Left lung (tissue), 10 donors: ENCODE measurements around the gene CASP10. TPM values are rescaled to one million over a fixed set of nuclear protein-coding genes. Genes with fewer than 3 reads are reported as not detected.
A peak's percentile ranks its signal among the peaks of the same experiment; 100 is the strongest.

Source experiments
- ATAC-seq: fragments of 200-7000 bp; cut with Tn5 transposase; one replicate; pipeline ENCODE4 v1.9.1; 2020; ENCODE audit warnings: moderate library complexity
- DNase-seq, 4 donors: peaks; one replicate each; pipeline ENCODE4 v3.0.0-alpha.2; 2013 to 2020
- H3K27ac ChIP-seq, 2 donors: fragments of 200-600 bp; sonication (generic) in 1 of 2; one replicate each; pipeline versions ENCODE4 v1.5.0 to v1.8.0; 2020 to 2021
- H3K27me3 ChIP-seq, 2 donors: fragments of 200-600 bp; sonication (generic) in 1 of 2; one replicate each; pipeline versions ENCODE4 v1.5.0 to v1.8.0; 2020 to 2021
- H3K36me3 ChIP-seq, 2 donors: fragments of 200-600 bp; sonication (generic) in 1 of 2; one replicate each; pipeline versions ENCODE4 v1.5.0 to v1.8.0; 2020 to 2021
- H3K4me1 ChIP-seq, 2 donors: fragments of 200-600 bp; one replicate each; pipeline ENCODE4 v1.8.0; 2021
- H3K4me3 ChIP-seq, 2 donors: fragments of 200-600 bp; sonication (generic) in 1 of 2; one replicate each; pipeline versions ENCODE4 v1.5.0 to v1.8.0; 2020 to 2021; ENCODE audit warnings: mild to moderate bottlenecking in 1 of 2
- H3K9me3 ChIP-seq, 2 donors: fragments of 200-600 bp; sonication (generic) in 1 of 2; one replicate each; pipeline versions ENCODE4 v1.5.0 to v1.8.0; 2020 to 2021
- CTCF ChIP-seq, 2 donors: fragments of 200-600 bp; sonication (generic) in 1 of 2; IDR thresholded peaks; one replicate each; pipeline versions ENCODE4 v1.5.0 to v1.8.0; 2021; ENCODE audit warnings: antibody characterized with exemption in 2 of 2
- intact Hi-C, 2 donors: fragments of 100-400 bp; cut with DNase I; formaldehyde crosslinking; loops; one replicate each; pipeline versions ENCODE4 v1.11.2 to v1.14.2; 2022
- polyA plus RNA-seq, 6 donors: library from polyadenylated mRNA; unstranded; fragments of 120-200 nt; gene quantifications; one replicate each; pipeline ENCODE4 v1.2.1, GENCODE V29; 2013; ENCODE audit not compliant: insufficient read length in 6 of 6
- total RNA-seq, 2 donors: library from RNA; stranded (reverse); fragmentation: NEBNext Ultra II Directional; extraction: Animal tissue kit (Norgen Biotek cat#: 25700); gene quantifications; one replicate each; pipeline ENCODE4 v1.2.1, GENCODE V29; 2021
- donor health status: DM: no; HTN: yes; CAD: no.
- donor health status: DM: no; HTN: no; CAD: no.

CASP10 gene
- total and polyA plus RNA-seq, 8 donors, result 14.6 to 31.5 (median 17.8) TPM

DNA sequence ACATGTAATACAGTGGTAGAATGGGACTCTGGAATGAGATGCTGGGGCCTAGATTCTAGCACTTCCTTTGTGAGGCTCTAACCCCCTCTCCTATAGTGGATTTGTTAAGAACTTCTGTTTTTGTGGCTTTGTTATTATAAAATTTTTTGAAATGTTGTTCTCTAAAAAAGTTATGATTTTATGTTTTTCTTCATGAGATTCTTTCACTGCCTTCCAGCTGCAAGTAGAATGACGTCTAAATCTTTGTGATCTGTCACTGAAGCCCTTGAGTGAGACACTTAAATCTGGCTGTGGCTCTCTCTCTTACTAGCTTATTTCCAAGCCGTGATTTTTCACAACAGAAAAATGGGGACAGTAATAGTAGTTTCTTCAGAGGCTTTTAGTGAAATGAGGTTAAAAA lies 79.0 kb downstream of the CASP10 start:
- Histone ChIP-seq H3K36me3 (peaks cover 0 to 5% of the 10 kb centered on the region in 2 donors), H3K27me3 (no peaks in the 10 kb centered on the region), H3K9me3 (no peaks in the 10 kb centered on the region), H3K4me3 (peak overlapping the region in 1 of 2 donors; percentile 60), H3K4me1 (peaks cover 18 to 74% of the 10 kb centered on the region in 2 donors), H3K27ac (peak overlapping the region; percentile 95 to 99)
- intact Hi-C loops, result no loop called here
- TF ChIP-seq CTCF (IDR thresholded peaks at IDR 0.05), result no peak
- no peak for ATAC-seq
- no peak for DNase-seq

- intact Hi-C loops, result no loop called here
- ATAC-seq (no peak), DNase-seq (no peak)
- TF ChIP-seq CTCF (IDR thresholded peaks at IDR 0.05), result no peak
- no peak overlapping the region for H3K4me3 ChIP-seq
- no peak overlapping the region for H3K27ac ChIP-seq
- H3K4me1 ChIP-seq, result peaks cover 18 to 66% of the 10 kb centered on the region in 2 donors
- no peaks in the 10 kb centered on the region for H3K27me3 ChIP-seq
- peaks cover 0 to 13% of the 10 kb centered on the region in 2 donors for H3K36me3 ChIP-seq
- H3K9me3 ChIP-seq, result no peaks in the 10 kb centered on the region
These were observed 79.8 kb downstream of the CASP10 start for GRCh38 chr2:201262718-201263117.

GRCh38 chr2:201263779-201264178 lies 80.8 kb downstream of the CASP10 start:
- ATAC-seq (no peak), DNase-seq (no peak)
- intact Hi-C loops, result no loop called here

DNA sequence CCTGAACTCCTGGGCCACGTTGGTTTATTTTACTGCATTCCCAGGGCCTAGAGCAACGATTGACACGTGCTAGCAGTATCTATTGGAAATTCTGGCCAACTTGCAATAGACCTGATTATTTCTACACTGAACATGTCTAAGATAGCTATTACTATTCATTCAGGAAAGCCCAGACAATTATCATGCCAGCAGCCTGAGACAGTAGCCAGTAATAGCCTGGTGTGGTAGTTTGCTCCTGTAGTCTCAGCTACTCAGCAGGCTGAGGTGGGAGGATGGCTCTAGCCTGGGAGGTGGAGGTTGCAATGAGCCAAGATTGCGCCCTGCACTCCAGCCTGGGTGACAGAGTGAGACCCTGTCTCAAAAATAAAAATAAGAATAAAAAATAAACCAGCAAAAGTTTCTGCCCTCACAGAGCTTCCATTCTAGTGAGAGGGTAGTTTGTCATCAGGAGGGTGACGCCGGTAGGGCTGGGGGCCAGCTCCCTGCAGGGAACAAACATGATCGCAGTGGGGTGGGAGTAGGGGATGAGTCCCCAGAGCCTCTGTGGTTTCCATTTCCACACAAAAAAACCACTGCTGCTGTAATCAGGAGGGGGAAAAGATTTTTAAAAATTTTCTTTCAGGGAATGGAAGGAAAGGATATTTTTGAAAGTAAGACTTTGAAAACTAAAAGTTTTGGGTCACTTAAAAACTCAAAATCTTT lies 81.7 kb downstream of the CASP10 start:
- H3K27ac ChIP-seq, result no peak overlapping the region

More at GRCh38 chr2:201263779-201264178, 80.8 kb downstream of the CASP10 start:
- no peaks in the 10 kb centered on the region for H3K9me3 ChIP-seq
- peaks cover 0 to 22% of the 10 kb centered on the region in 2 donors for H3K36me3 ChIP-seq
- H3K27me3 ChIP-seq, result no peaks in the 10 kb centered on the region
- no peak overlapping the region for H3K4me3 ChIP-seq
- peaks cover 18 to 66% of the 10 kb centered on the region in 2 donors for H3K4me1 ChIP-seq
- peak overlapping the region in 1 of 2 donors; percentile 19 for H3K27ac ChIP-seq
- TF ChIP-seq CTCF (IDR thresholded peaks at IDR 0.05), result no peak

More for the DNA sequence above, 81.7 kb downstream of the CASP10 start:
- H3K36me3 ChIP-seq, result peaks cover 0 to 30% of the 10 kb centered on the region in 2 donors
- intact Hi-C loops, result no loop called here
- H3K27me3 ChIP-seq, result no peaks in the 10 kb centered on the region
- no peak for ATAC-seq
- peaks cover 11 to 58% of the 10 kb centered on the region in 2 donors for H3K4me1 ChIP-seq
- DNase-seq, result no peak
- H3K9me3 ChIP-seq, result no peaks in the 10 kb centered on the region
- no peak for TF ChIP-seq CTCF (IDR thresholded peaks at IDR 0.05)
- no peak overlapping the region for H3K4me3 ChIP-seq
